ENCODE results near the gene EXOC3L4.

- no peak for TF ChIP-seq EZH2 (IDR thresholded peaks at IDR 0.05; ENCODE audit: insufficient read depth, poor library complexity, severe bottlenecking)
- TF ChIP-seq EZH2phosphoT487 (IDR thresholded peaks at IDR 0.05; ENCODE audit: insufficient read depth, low read depth) = no peak
Observed at GRCh38 chr14:103121121-103121845, 26.8 kb downstream of the EXOC3L4 start.

All from GM23248 (cell line).